HepG2 (cell line): Measurements from ENCODE around the gene MCOLN1. TPM values are rescaled to one million over a fixed set of nuclear protein-coding genes. Genes with fewer than 3 reads are reported as not detected.

Experiments
- ARNTL ChIP-seq: sonication (generic); formaldehyde crosslinking; IDR thresholded peaks from 2 replicates; pipeline ENCODE4 v1.4.0; 2020; ENCODE audit warnings: mild to moderate bottlenecking, missing genetic modification reagents
- CENPX ChIP-seq: sonication (generic); formaldehyde crosslinking; IDR thresholded peaks from 2 replicates; pipeline ENCODE4 v1.9.0; 2021; ENCODE audit warnings: mild to moderate bottlenecking, missing genetic modification reagents, moderate library complexity
- FOSL1 ChIP-seq: sonication (generic); formaldehyde crosslinking; IDR thresholded peaks from 2 replicates; pipeline ENCODE4 v1.9.0; 2021; ENCODE audit warnings: missing genetic modification reagents, borderline replicate concordance
- HHEX ChIP-seq: IDR thresholded peaks from 2 replicates; pipeline ENCODE4 v1.6.1; 2016; ENCODE audit warnings: control low read depth
- HNRNPH1 ChIP-seq: fragments of 200-400 bp; formaldehyde crosslinking; optimal IDR thresholded peaks from 2 replicates; pipeline ENCODE3; 2017; ENCODE audit warnings: mild to moderate bottlenecking, low read depth, low read length
- NCOR1 ChIP-seq: fragments of 200-600 bp; sonication (generic); IDR thresholded peaks from 2 replicates; pipeline ENCODE4 v1.7.0; 2017; ENCODE audit warnings: antibody characterized with exemption, low read length, borderline replicate concordance
- NFIB ChIP-seq: sonication (generic); formaldehyde crosslinking; IDR thresholded peaks from 2 replicates; pipeline ENCODE4 v1.9.0; 2021; ENCODE audit warnings: missing genetic modification reagents, mild to moderate bottlenecking, borderline replicate concordance
- NFYC ChIP-seq: IDR thresholded peaks from 2 replicates; pipeline ENCODE4 v1.6.1; 2016; ENCODE audit warnings: missing genetic modification reagents, missing compliant biosample characterization
- PHB2 ChIP-seq: fragments of 450-650 bp; IDR thresholded peaks from 2 replicates; pipeline ENCODE4 v1.6.1; 2018; ENCODE audit not compliant: partially characterized antibody
- PLRG1 ChIP-seq: fragments of 450-650 bp; conservative IDR thresholded peaks from 2 replicates; pipeline ENCODE4 v1.6.1; 2016
- REST ChIP-seq, 2 experiments: IDR thresholded peaks; 2 replicates each; pipeline ENCODE4 v1.6.1; 2011 to 2012; ENCODE audit warnings: low read length in 2 of 2, borderline replicate concordance in 1 of 2, low read depth in 1 of 2, mild to moderate bottlenecking in 1 of 2, moderate library complexity in 1 of 2
- SALL1 ChIP-seq: sonication (generic); formaldehyde crosslinking; IDR thresholded peaks from 2 replicates; pipeline ENCODE4 v1.8.0; 2022; ENCODE audit warnings: mild to moderate bottlenecking, missing genetic modification reagents
- SMARCE1 ChIP-seq: fragments of 450-650 bp; IDR thresholded peaks from 2 replicates; pipeline ENCODE4 v1.6.1; 2017; ENCODE audit warnings: borderline replicate concordance
- SNAI1 ChIP-seq: sonication (generic); formaldehyde crosslinking; IDR thresholded peaks from 2 replicates; pipeline ENCODE4 v1.5.0; 2020; ENCODE audit warnings: mild to moderate bottlenecking, missing genetic modification reagents, borderline replicate concordance
- SRSF4 ChIP-seq: fragments of 200-400 bp; formaldehyde crosslinking; IDR thresholded peaks from one replicate; pipeline ENCODE4 v1.6.1; 2018; ENCODE audit warnings: mild to moderate bottlenecking, low read depth, low read length, moderate library complexity; ENCODE audit not compliant: poor library complexity, severe bottlenecking
- TAF15 ChIP-seq: fragments of 200-400 bp; formaldehyde crosslinking; IDR thresholded peaks from one replicate; pipeline ENCODE4 v1.6.1; 2018; ENCODE audit warnings: mild to moderate bottlenecking, low read depth, low read length; ENCODE audit not compliant: poor library complexity, severe bottlenecking
- THYN1 ChIP-seq: sonication (generic); formaldehyde crosslinking; IDR thresholded peaks from 2 replicates; pipeline ENCODE4 v1.8.1; 2023; ENCODE audit warnings: low read depth, mild to moderate bottlenecking, moderate library complexity, missing genetic modification reagents, borderline replicate concordance
- ZBTB25 ChIP-seq: IDR thresholded peaks from 2 replicates; pipeline ENCODE4 v1.6.1; 2018; ENCODE audit warnings: missing genetic modification reagents
- ZFP41 ChIP-seq: sonication (generic); formaldehyde crosslinking; IDR thresholded peaks from 2 replicates; pipeline ENCODE4 v1.4.0; 2020; ENCODE audit warnings: mild to moderate bottlenecking, missing genetic modification reagents, borderline replicate concordance
- ZNF101 ChIP-seq: sonication (generic); formaldehyde crosslinking; IDR thresholded peaks from 2 replicates; pipeline ENCODE4 v1.4.0; 2020; ENCODE audit warnings: mild to moderate bottlenecking, low read depth, missing genetic modification reagents, borderline replicate concordance
- ZNF362 ChIP-seq: sonication (generic); formaldehyde crosslinking; IDR thresholded peaks from 2 replicates; pipeline ENCODE4 v1.4.0; 2020; ENCODE audit warnings: missing genetic modification reagents, mild to moderate bottlenecking, borderline replicate concordance
- ZNF431 ChIP-seq: sonication (generic); formaldehyde crosslinking; IDR thresholded peaks from 2 replicates; pipeline ENCODE4 v1.9.0; 2022; ENCODE audit warnings: missing genetic modification reagents, low read depth, mild to moderate bottlenecking, borderline replicate concordance
- ZNF543 ChIP-seq: sonication (generic); formaldehyde crosslinking; IDR thresholded peaks from 2 replicates; pipeline ENCODE4 v1.4.0; 2020; ENCODE audit warnings: mild to moderate bottlenecking, missing genetic modification reagents
- ZNF552 ChIP-seq: sonication (generic); formaldehyde crosslinking; IDR thresholded peaks from 2 replicates; pipeline ENCODE4 v1.9.0; 2022; ENCODE audit warnings: missing genetic modification reagents, mild to moderate bottlenecking, borderline replicate concordance
- ZNF790 ChIP-seq: sonication (generic); formaldehyde crosslinking; IDR thresholded peaks from 2 replicates; pipeline ENCODE4 v1.8.0; 2022; ENCODE audit warnings: missing genetic modification reagents, mild to moderate bottlenecking, borderline replicate concordance
- polyA plus RNA-seq, 8 experiments: library from polyadenylated mRNA; depleted of rRNA in 3 of 8; stranded (reverse) in 7 of 8; unstranded in 1 of 8; fragments of >200 nt; fragmentation: Illumina TruSeq in 4 of 8; extraction: Trizol in 4 of 8; gene quantifications; 2 replicates each; pipeline versions ENCODE4 v1.2.1 to v1.2.3, GENCODE V29; 2011 to 2016; ENCODE audit warnings: low read depth in 4 of 8, missing spikeins in 1 of 8, mixed read lengths in 1 of 8; ENCODE audit not compliant: insufficient read depth in 1 of 8
- total RNA-seq, 5 experiments: library from RNA; depleted of rRNA; stranded (reverse); fragments of >200 nt; fragmentation: Illumina TruSeq; extraction: Trizol; gene quantifications; 2 replicates each; pipeline ENCODE4 v1.2.3, GENCODE V29; 2016; ENCODE audit warnings: low read depth in 1 of 5

The MCOLN1 gene
- total and polyA plus RNA-seq, 2 of the 13 experiments (the other 11 are each of a cell fraction or from before 2014, with no cell fraction given) = 3.4 to 15.7 TPM

DNA sequence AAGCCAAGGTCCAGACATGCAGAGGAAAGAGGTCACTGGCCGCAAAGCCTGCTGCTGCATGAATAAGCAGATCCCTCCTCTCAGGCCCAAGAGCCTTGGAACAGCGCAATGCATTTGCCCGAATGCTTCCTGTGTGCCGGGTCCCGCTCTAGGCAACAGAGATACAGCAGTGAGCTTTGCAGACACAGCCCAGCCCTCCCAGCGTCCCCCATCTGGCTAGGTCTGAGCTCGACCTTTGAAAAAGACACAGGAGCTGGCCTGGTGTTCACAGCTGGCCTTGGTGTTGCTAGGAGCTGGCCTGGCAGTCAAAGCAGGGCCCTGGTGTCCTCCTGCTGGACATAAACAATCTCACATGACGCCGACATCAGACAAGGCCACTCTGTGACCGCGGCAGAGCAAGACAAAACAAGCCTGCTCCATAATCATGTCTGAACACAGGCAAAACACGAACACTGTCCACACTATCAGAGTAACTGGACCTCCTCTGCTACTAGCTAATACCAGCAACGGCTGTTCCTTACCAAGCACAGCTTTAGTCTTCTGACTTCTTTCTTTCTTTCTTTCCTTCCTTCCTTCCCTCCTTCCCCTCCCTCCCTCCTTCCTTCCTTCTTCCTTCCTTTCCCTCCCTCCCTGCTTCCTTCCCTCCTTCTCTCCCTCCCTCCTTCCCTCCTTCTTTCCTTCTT is 27.9 kb upstream of the MCOLN1 start (continued):
- no peak for TF ChIP-seq SMARCE1
- peak; percentile 80; the same call in 1 of the 2 replicates for TF ChIP-seq ZNF362
- no peak for TF ChIP-seq PLRG1
- TF ChIP-seq FOSL1 (CRISPR knock-in tag) = no peak
- TF ChIP-seq SNAI1 (CRISPR knock-in tag) = no peak
- TF ChIP-seq ZNF543 (CRISPR knock-in tag) = 0 out of 2 replicates have a peak, but pooled peaks have one; percentile 20
- no peak for TF ChIP-seq ZNF101 (CRISPR knock-in tag)
- TF ChIP-seq TAF15 = no peak
- TF ChIP-seq ZBTB25 (CRISPR knock-in tag) = no peak
- no peak for TF ChIP-seq REST (IDR thresholded peaks at IDR 0.05; ENCODE audit: borderline replicate concordance in 1 of 2, low read depth in 1 of 2, low read length in 2 of 2)
- TF ChIP-seq ZNF552 = no peak
- no peak for TF ChIP-seq ZNF431 (CRISPR knock-in tag)
- no peak for TF ChIP-seq NFYC (CRISPR knock-in tag)
- TF ChIP-seq NFIB = no peak
- peak; percentile 76 for TF ChIP-seq SALL1
- TF ChIP-seq ZNF790 (CRISPR knock-in tag) = no peak
- TF ChIP-seq ZFP41 (CRISPR knock-in tag) = no peak
- TF ChIP-seq HNRNPH1 = no peak
- no peak for TF ChIP-seq NCOR1
- no peak for TF ChIP-seq HHEX (CRISPR knock-in tag)
- TF ChIP-seq CENPX = no peak
- no peak for TF ChIP-seq ARNTL
- TF ChIP-seq PHB2 = no peak
- TF ChIP-seq THYN1 = no peak
- no peak for TF ChIP-seq SRSF4
